Adrenal gland (tissue), 12 donors: ENCODE data around the gene SFT2D3. TPM values are rescaled to one million over a fixed set of nuclear protein-coding genes. Genes with fewer than 3 reads are reported as not detected.

Experiments used
- DNase-seq, 7 donors: peaks; one replicate each; pipeline ENCODE4 v3.0.0-alpha.2; 2019 to 2020
- H3K27ac ChIP-seq, 5 donors: fragments of 200-600 bp; sonication (generic) in 4 of 5; 1 replicate in 3 of 5; 2 replicates in 2 of 5; pipeline versions ENCODE4 v1.5.1 to v1.8.0; 2016 to 2020; ENCODE audit warnings: mild to moderate bottlenecking in 1 of 5
- H3K27me3 ChIP-seq: fragments of 200-600 bp; 2 replicates; pipeline ENCODE4 v1.8.0; 2021
- H3K36me3 ChIP-seq, 2 donors: fragments of 200-600 bp; replicated peaks in 1 of 2; 1 replicate in 1 of 2; 2 replicates in 1 of 2; pipeline versions ENCODE4 v1.5.1 to v1.8.0; 2018 to 2022
- H3K4me1 ChIP-seq, 2 donors: fragments of 200-600 bp; replicated peaks in 1 of 2; 1 replicate in 1 of 2; 2 replicates in 1 of 2; pipeline versions ENCODE4 v1.5.1 to v1.8.0; 2018 to 2021
- H3K4me3 ChIP-seq, 4 donors: fragments of 200-600 bp; sonication (generic) in 3 of 4; one replicate each; pipeline ENCODE4 v1.5.1; 2016 to 2018
- H3K9me3 ChIP-seq, 3 donors: fragments of 200-600 bp; sonication (generic) in 1 of 3; replicated peaks in 1 of 3; 1 replicate in 2 of 3; 2 replicates in 1 of 3; pipeline versions ENCODE4 v1.5.1 to v1.8.0; 2016 to 2021
- CTCF ChIP-seq, 6 experiments: fragments of 450-650 bp in 4 of 6; fragments of 200-600 bp in 2 of 6; sonication (generic) in 1 of 6; IDR thresholded peaks; 1 replicate in 5 of 6; 2 replicates in 1 of 6; pipeline versions ENCODE4 v1.5.1 to v1.8.0; 2016 to 2021; ENCODE audit warnings: antibody characterized with exemption in 6 of 6, mild to moderate bottlenecking in 2 of 6, moderate library complexity in 1 of 6
- POLR2A ChIP-seq, 2 donors: fragments of 450-650 bp; IDR thresholded peaks; one replicate each; pipeline ENCODE4 v1.6.1; 2017; ENCODE audit warnings: antibody characterized with exemption in 2 of 2, mild to moderate bottlenecking in 2 of 2, moderate library complexity in 1 of 2
- WGBS, 4 donors: extraction: QIAGEN DNeasy Blood & Tissue Kit in 2 of 4; methylation state at CpG; one replicate each; pipeline versions ENCODE4 v1.1.5 to v1.1.7; 2013 to 2017; 5-methylcytosine and 5-hydroxymethylcytosine counted together
- intact Hi-C, 2 donors: fragments of 100-400 bp; cut with DNase I; formaldehyde crosslinking; loops; one replicate each; pipeline versions ENCODE4 v1.14.1 to v1.15.0; 2022 to 2023
- polyA plus RNA-seq, 3 donors: library from polyadenylated mRNA; stranded (reverse); fragments of 200-250 nt in 2 of 3; fragments of 350-450 nt in 1 of 3; fragmentation: Illumina TruSeq in 1 of 3; extraction: RNeasy Lipid Tissue Mini Kit (QIAGEN cat#74804) in 1 of 3; gene quantifications; one replicate each; pipeline ENCODE4 v1.2.3, GENCODE V29; 2013 to 2014
- total RNA-seq, 9 donors: library from RNA; depleted of rRNA in 4 of 9; stranded (reverse); fragments of >200 nt in 4 of 9; fragments of 120-200 nt in 1 of 9; fragmentation: NEBNext Ultra II Directional in 1 of 9; extraction: Animal tissue kit (Norgen Biotek cat#: 25700) in 1 of 9; gene quantifications; one replicate each; pipeline versions ENCODE4 v1.1.0 to v1.2.4, GENCODE V29; 2013 to 2023
- donor health status: healthy with polysubstance abuse.
- donor health status: Bipolar disorder and iron deficiency.
- donor health status: DM: yes; HTN: yes; CAD: no.
- donor health status: DM: no; HTN: no; CAD: no.
- donor health status: DM: no; HTN: no; CAD: no.
- donor health status: DM: yes; HTN: yes; CAD: no.

SFT2D3 gene
- total and polyA plus RNA-seq, 12 donors, result 4.3 to 12.2 (median 6.4) TPM

- DNase-seq, result no peak
- H3K4me3 ChIP-seq, result peak overlapping the region in 2 of 4 donors; percentile 3 to 41
- TF ChIP-seq POLR2A (IDR thresholded peaks at IDR 0.05) (peak in 1 of 2 donors; percentile 27), CTCF (IDR thresholded peaks at IDR 0.05) (no peak)
- no peaks in the 10 kb centered on the region for H3K27me3 ChIP-seq
- intact Hi-C loops, result no loop called here
- 30 to 35% (median 31%) methylated on average over 5 of the region's 5 CpGs for WGBS, 4 donors
- peaks cover 0 to 14% of the 10 kb centered on the region in 2 donors for H3K4me1 ChIP-seq
- H3K27ac ChIP-seq, result peak overlapping the region in 3 of 5 donors; percentile 0 to 60 (median 45)
- H3K9me3 ChIP-seq, result no peaks in the 10 kb centered on the region
- H3K36me3 ChIP-seq, result no peaks in the 10 kb centered on the region
Observed at GRCh38 chr2:127733816-127734537, 32.7 kb downstream of the SFT2D3 start.

GRCh38 chr2:127735044-127735443 is 33.7 kb downstream of the SFT2D3 start:
- Histone ChIP-seq H3K4me3 (no peak overlapping the region), H3K4me1 (peaks cover 0 to 14% of the 10 kb centered on the region in 2 donors), H3K27ac (no peak overlapping the region), H3K36me3 (no peaks in the 10 kb centered on the region), H3K9me3 (no peaks in the 10 kb centered on the region), H3K27me3 (no peaks in the 10 kb centered on the region)
- 86 to 94% (median 91%) methylated on average over 2 of the region's 2 CpGs for WGBS, 4 donors
- TF ChIP-seq CTCF (IDR thresholded peaks at IDR 0.05), result no peak
- TF ChIP-seq POLR2A (IDR thresholded peaks at IDR 0.05), result no peak
- DNase-seq, result no peak
- intact Hi-C loops, result no loop called here

GRCh38 chr2:127735537-127736399 is 34.5 kb downstream of the SFT2D3 start:
- 90 to 98% (median 92%) methylated on average over 3 of the region's 3 CpGs for WGBS, 4 donors
- intact Hi-C loops, result no loop called here
- no peak for DNase-seq
- Histone ChIP-seq H3K36me3 (no peaks in the 10 kb centered on the region), H3K4me3 (no peak overlapping the region), H3K4me1 (peaks cover 0 to 14% of the 10 kb centered on the region in 2 donors), H3K27me3 (no peaks in the 10 kb centered on the region), H3K27ac (no peak overlapping the region), H3K9me3 (no peaks in the 10 kb centered on the region)
- TF ChIP-seq CTCF (IDR thresholded peaks at IDR 0.05) (no peak), POLR2A (IDR thresholded peaks at IDR 0.05) (no peak)

- Histone ChIP-seq H3K4me1 (peaks cover 0 to 14% of the 10 kb centered on the region in 2 donors), H3K9me3 (no peaks in the 10 kb centered on the region), H3K27me3 (no peaks in the 10 kb centered on the region), H3K4me3 (no peak overlapping the region), H3K36me3 (no peaks in the 10 kb centered on the region), H3K27ac (no peak overlapping the region)
- intact Hi-C loops, result no loop called here
- no peak for DNase-seq
- TF ChIP-seq CTCF (IDR thresholded peaks at IDR 0.05) (no peak), POLR2A (IDR thresholded peaks at IDR 0.05) (no peak)
- 57 to 79% (median 71%) methylated on average over 1 of the region's 1 CpG for WGBS, 4 donors
Observed at GRCh38 chr2:127737892-127738291, 36.6 kb downstream of the SFT2D3 start.
